Measurements from ENCODE around the gene ASB5.
"Not testable (repeated sequence)": the region's sequence is repeated elsewhere in the genome, so short reads cannot be mapped to it uniquely, and the experiment has no call there.

ASB5 gene

DNA sequence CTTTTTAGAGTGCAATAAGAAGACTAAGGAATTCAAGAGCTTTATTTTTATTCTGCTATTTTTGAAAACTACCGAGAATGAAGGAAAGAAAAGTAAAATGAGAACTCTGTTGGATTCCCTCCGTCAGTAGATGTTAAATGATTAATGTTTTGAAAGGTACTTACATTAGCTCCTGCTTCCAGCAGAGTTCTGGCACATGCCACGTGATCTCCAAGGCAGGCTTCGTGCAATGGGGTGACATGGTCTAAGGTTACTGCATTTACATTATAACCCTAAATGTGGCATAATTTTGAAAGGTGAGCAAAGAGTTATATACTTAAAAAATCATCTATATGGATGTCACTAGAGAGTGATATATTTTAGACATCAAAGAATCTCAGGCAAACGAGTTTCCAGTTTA, 46.9 kb downstream of the ASB5 start:
- no peak for DNase-seq (ENCODE audit: low read depth, low spot score)

DNA sequence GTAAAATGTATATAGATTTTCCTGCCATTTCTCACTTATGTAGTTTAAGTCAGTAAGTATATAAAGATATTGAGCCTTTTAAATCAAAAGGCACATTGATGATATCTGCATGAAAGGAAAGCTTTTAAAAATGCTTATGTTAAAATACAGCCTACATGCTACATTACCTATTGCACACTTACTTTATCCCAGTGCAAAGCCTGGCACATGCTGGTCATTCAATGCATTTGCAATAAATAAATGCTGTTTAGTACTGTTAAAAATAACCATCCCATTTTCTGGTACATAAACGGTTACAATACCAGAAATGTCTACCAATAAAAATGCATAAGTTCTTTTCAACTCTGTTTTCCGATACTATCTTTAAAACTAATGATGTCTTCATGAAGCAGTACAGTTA, 51.5 kb downstream of the ASB5 start:
- DNase-seq (ENCODE audit: low read depth, low spot score): no peak

DNA sequence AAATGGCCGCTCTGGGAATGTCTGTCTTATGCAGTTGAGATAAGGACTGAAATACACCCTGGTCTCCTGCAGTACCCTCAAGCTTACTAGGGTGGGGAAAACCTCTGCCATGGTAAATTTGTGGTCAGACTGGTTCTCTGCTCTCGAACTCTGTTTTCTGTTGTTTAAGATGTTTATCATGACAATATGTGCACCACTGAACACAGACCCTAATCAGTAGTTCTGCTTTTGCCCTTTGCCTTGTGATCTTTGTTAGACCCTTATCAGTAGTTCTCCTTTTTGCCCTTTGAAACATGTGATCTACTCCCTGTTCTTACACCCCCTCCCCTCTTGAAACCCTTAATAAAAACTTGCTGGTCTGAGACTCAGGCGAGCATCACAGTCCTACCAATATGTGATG, 56.7 kb downstream of the ASB5 start:
- not testable (repeated sequence) for DNase-seq (ENCODE audit: low read depth, low spot score)

DNA sequence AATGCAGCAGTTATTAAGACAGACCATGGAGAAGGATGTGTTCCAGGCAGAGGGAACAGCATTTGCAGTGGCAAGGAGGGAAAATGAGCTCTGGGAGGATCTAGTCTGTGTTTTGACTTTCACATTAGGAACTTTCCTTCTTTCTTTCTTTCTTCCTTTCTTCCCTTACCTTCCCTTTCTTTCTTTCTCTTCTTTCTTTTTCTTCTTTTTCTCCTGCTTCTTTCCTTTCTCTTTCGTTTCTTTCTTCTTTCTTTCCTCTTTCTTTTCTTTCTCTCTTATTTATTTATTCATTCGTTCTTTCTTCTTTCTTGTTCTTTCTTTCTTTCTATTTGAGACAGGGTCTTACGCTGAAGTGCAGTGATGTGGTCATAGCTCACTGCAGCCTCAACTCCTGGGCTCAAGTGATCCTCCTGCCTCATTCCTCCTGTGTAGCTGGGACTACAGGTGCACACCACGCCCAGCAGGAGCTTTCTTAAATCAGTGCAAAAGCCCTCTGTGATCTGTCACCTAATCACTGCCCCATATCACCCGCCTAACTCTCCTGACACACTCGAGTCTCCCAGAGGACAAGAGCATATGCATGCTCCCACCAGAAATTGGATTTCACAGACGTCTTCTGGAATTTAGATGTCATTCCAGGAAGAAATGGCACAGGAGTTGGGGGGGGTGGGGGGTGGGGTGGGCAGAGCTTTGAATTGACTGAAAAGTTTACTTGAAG, 58.3 kb downstream of the ASB5 start:
- no peak for DNase-seq (ENCODE audit: low read depth, low spot score)

DNA sequence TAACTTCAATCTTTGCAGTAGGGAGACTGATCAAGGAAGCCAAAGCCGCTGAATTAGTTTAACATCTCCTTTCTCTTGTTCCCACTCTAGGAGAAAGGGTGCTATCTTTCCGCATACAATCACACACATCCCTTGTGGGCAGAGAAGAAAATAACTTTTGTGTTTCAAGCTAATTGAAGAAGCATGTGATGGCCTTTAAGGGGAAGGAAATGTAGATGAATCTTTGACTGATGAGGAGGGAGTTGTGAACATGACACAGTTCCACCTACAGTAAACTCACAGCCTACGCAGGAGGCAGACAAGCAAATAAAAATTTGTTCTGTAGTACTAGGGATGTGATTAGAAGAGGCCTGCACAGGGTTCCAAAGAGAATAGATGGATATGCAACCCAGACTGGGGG, 58.9 kb downstream of the ASB5 start:
- DNase-seq (ENCODE audit: low read depth, low spot score): no peak

DNA sequence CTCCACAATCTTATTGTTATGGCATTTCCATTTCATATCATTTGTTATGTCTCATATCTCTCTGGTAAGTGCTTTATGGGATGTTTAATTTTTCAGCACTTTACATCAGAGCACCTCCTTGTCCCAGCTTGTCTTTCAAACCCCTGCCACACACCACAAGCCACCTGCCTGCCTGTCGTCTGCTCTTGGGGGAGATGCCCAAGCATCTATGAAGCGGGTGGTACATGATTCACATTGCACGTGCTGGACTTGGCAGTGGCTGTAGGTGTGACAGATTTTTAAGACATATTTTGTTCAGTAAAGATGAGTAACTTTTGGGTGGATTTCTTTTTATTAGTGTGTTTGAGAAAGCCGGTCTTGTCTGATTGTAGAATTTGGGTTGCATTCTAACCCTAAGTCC, 59.5 kb downstream of the ASB5 start:
- DNase-seq (ENCODE audit: low read depth, low spot score): no peak

DNA sequence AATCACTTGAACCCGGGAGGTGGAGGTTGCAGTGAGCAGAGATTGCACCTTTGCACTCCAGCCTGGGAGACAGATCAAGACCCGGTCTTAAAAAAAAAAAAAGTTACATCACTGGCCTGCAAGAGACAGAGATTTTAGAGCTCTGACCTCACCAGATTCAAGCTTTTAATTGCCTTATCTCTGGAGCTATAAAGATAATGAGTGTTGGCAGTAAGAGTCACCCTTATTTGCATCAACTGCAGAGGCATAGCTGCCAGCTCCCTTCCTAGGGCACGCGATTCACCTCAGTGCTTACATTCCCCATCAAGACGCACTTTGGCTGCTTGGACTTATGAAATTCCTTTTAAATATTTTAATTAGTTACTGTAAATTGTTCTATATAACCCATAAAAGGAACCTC, 61.2 kb downstream of the ASB5 start:
- DNase-seq (ENCODE audit: low read depth, low spot score): no peak

DNA sequence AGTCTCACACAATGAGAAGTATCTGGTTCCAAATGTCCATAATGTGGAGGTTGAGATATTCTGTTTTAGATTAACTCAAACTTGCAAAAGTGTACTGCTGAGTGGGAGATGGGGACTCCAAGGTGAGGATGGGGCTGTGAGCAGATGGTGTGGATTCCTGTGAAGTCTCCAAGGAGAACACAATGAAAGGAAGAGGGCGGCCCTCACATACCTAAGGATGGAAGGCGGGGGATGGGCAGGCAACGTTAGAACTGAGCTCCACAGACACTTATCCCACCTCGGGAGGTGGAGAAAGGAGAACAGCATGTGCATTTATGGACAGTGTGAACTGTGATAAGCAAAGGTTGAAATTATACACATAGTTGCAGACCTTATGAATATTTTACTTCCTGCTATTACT, 63.7 kb downstream of the ASB5 start:
- DNase-seq (ENCODE audit: low read depth, low spot score): no peak

DNA sequence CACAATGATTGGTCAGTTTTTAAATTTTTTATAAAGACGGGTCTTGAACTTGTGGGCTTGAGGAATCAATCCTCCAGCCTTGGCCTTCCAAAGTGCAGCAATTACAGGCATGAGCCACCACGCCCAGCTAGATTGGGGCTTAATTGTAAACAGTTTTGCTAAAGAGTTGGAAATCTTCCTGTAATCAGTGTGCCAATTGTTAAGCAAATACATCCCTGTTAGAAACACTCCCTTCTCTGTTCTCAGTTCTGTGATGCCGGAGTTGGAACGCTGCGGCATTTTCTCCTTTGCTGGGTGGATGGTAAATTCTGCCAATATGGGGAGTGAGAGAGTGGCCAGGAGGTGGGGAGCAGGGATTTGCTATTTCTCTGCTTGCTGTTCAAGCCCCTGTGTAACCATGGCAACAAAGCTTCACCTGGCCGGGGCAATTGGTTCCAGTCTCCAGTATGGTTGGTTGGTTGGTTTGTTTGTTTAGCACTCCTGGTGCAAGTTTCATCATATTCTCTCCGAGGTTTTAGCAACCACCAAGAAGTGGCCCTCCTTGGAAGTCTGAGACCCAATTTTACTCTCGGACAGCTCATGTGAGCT, 70.6 kb downstream of the ASB5 start:
- DNase-seq (ENCODE audit: low read depth, low spot score): no peak

DNA sequence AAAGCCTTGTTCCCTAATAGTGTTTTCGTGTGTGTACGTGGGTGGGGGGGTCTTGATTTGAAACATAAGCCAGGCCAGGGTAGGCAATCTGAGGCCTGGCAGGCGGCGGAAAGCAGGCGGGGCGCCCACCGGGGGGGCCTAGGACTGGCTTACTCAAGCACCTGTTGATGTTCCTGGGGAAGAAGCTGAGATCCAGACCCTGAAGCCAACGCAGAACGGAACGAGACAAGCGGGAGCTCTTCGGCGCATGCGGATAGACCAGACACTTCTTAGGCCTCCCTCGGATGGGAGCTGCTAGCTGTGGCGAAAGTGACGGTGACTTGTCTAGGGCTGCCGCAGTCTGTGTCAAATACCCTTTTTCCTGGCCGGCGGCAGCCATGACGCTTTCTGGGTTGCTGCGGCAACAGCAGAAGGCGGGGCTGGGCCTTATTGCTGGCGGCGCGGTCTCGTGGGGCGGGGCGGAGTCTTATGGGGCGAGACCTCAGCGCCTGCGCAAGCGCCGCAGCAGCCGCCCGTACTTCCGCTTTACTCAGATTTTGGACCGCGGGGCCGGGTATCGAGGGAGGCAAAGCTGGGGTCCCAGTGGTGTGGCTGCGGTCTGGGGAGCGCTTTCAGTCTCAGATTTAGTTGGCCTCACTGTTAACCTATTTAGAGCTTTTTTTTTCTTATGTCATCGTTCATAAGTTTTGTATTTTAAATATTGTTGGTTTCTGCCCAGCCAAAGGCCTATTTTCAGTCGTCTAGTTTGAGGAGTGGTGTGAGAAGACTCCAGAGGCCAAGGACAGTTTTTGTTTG, 73.6 kb downstream of the ASB5 start, which contains the start of gene SPATA4:
Gene SPATA4, minus strand, starts transcription at position 402 of the 795 bp plus-strand sequence. Its CDS starts 23 bp downstream, at position 379.
- peak; percentile 64 for DNase-seq (ENCODE audit: low read depth, low spot score)

DNA sequence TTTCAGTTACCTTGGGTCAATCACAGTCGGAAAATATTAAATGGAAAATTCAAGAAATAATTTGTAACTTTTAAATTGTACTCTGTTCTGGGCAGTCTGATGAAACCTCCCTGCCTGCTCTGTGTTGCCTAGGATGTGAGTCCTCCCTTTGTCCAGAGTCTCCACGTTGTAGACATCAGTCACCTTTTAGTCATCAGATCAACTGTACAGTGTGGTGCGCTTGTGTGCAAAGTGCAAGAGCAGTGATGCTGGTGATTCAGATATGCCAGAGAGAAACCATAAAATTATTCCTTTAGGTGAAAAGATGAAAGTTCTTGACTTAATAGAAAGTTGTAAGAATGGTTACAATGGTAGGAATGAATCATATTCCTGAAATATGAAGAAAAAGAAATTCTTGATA, 75.1 kb downstream of the ASB5 start:
- no peak for DNase-seq (ENCODE audit: low read depth, low spot score)

DNA sequence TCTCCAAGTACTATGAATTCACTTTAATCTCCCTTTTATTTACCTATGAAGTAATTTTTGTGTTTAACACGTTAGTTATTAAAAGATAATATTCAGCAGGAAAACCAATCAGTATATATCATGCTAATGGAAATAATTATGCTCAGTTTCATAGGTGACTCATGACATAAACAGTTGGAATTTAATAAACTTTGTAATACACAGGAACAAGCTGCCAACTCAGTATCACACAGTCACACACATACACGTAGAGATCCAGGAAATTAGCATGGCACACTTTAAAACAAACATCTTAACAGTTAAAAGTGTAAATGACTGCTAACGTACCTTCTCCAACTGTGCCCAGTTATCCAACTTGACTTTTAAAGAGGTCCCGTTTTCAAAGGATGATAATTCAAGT, 75.9 kb downstream of the ASB5 start:
- no peak for DNase-seq (ENCODE audit: low read depth, low spot score)

DNA sequence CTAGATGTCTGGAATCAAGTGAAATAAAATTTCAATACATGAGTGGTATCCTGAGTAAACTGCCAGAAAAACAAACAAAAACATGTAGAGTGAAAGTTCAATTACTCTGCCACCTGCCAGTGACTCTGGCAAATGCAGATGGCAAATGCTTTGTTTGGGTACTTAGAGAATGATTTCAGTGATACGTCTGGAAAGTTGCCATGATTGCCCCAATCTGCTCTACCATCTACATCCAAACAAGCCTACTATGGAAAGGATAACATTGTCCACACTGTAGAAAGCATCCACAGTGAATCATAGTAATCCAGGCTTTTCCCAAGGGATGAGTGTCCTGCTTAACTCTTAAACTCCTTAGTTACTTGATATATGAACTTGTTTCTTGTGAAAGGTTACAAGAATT, 77.0 kb downstream of the ASB5 start:
- no peak for DNase-seq (ENCODE audit: low read depth, low spot score)

DNA sequence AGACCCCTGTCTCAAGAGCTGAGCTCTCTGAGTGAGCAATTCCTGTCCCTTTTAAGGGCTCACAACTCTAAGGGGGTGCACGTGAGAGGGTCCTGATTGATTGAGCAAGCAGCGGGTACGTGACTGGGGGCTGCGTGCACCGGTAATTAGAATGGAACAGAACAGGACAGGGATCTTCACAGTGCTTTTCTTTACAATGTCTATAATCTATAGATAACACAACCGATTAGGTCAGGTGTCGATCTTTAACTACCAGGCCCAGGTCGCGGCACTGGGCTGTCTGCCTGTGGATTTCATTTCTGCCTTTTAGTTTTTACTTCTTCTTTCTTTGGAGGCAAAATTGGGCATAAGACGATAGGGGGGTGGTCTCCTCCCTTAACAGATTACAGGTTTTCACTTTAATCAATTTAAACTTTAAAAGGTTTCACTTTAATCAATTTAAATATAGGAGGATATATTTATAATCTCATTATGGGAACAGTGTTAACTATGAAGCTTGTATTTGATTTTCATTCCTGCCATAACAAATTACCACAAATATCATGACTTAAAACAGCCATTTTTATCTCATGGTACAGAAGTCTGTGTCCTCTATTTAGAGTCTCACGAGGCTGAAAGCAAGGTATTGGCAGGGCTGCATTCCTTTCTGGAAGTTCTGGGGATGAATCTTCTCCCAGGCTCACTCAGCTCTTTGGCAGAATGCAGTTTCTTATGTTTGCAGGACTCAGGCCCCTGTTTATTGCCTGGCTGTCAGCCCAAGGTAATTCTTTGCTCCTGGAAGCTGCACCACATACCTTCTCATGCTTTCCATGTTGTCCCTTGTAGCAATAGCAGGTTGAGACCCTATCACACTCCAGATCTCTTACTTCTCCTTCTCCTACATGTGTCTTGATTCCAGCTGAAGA, 78.9 kb downstream of the ASB5 start:
- DNase-seq (ENCODE audit: low read depth, low spot score): no peak

DNA sequence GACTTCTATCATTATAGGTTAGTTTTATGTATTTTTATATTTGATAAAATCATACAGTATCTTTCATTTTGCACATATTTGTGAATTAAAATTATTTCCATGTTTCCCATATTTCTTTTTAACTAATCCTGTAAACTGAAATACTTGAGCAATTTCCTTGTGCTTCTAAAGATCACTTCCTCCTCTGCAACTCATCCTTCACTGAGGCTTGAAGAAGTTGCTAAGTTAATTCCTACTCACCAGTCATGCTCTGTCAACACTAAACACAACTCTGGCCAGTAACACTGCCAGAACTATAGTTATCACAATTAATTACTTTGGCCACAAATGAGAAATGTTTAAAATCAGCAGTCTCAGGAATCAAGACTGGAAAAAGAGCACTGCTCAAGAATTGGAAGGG, 80.4 kb downstream of the ASB5 start:
- DNase-seq (ENCODE audit: low read depth, low spot score): no peak

DNA sequence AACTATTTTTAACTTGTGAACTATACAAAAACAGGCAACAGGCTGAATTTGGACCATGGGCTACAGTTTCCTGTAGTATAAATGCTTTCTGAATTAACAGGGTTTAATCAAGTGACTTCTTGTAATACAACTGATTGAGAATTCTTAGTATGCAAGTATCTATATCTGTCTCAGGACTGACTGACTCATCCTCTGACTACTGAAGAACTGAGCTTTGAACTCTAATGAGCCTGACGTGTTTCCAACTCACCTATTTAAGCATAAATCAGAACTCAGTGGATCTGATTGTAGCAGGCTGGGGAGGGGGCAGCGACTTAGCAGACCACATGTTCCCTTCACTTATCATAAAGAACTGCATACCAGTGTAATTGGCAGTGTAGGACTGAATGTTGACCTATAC, 81.4 kb downstream of the ASB5 start:
- DNase-seq (ENCODE audit: low read depth, low spot score): no peak

DNA sequence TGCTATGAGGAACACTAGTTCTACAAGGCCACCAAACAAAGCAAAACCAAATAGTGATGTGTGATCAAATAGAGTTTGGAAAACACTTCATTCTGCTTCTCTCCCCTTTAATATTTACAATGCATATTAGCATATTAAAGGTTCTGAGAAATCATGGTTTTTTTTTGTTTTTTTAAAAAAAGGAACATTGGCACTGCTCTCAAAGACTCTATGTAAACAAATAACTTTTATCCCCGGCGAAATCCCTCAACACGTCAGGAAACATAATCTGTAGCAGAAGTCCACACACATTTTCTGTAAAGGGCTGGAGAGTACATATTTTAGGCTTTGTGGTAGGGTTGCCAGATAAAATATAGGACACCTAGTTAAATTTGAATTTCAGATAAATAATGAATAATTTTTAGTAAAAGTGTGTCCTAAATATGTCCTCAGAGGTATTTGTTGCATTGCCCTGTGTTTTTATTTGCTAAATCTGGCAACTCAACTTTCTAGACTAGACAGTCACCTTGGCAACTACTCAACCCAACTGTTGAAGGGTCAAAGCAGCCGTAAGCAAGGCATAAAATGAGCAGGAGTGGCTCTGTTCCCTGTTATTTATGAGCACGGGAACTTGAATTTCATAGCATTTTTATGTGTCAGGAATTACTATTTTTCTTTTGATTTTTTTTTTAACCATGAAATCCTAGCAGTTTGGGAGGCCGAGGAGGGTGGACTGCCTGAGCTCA, 82.2 kb downstream of the ASB5 start:
- no peak for DNase-seq (ENCODE audit: low read depth, low spot score)

DNA sequence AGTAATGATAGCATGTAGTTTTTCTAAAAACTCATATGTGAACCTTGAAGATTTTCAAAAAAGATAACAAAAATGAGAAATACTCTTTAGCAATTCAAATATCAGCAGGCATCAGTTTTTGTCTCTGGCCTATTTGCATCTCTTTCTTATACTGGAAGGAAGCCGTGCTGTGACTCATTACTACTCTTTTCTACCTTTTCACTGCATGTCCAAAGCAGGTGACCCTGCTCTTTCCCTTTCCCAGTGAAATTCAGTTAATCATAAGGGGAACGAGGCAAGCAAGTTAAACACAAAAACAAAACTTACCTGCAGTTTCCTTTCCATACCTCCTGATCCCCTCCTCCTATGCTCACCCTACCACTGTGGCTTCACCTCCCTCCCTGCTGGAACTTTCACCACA, 83.0 kb downstream of the ASB5 start:
- peak; percentile 25 for DNase-seq (ENCODE audit: low read depth, low spot score)

DNA sequence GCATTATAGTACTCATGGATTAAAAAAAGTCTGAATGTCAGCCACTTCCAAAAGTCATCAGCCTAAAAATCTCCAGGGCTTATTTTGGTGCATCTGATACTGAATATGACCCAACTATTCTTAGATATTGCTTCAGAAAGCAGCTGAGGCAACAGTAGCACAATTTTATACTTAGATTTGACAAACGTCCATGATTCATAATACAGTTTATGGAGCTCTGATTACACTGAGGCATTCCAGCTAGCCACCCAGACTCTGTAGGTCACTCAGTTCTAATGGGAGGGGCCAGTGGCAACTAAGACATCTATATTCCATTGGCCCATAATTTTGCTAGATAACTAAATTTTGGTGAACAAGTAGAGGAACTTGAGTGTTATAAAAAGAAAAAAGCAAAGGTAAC, 84.0 kb downstream of the ASB5 start:
- DNase-seq (ENCODE audit: low read depth, low spot score): no peak

Measured in iPS DF 19.7 (cell line).